Epithelial cell of prostate (primary cell): ENCODE measurements around the gene WAPL.

Source experiments
- DNase-seq: peaks from one replicate; pipeline ENCODE4 v3.0.0-alpha.2; 2011; ENCODE audit warnings: low read depth, low spot score
- H3K27ac ChIP-seq: fragments of 450-650 bp; 2 replicates; pipeline ENCODE4 v1.5.1; 2017; ENCODE audit warnings: mild to moderate bottlenecking

The WAPL gene

GRCh38 chr10:86486856-86487255, 34.7 kb downstream of the WAPL start:
- no peak for DNase-seq
- H3K27ac ChIP-seq: no peak overlapping the region

GRCh38 chr10:86483664-86484063, 37.9 kb downstream of the WAPL start:
- no peak for DNase-seq
- no peak overlapping the region for H3K27ac ChIP-seq

GRCh38 chr10:86481761-86482160, 39.8 kb downstream of the WAPL start:
- no peak for DNase-seq
- H3K27ac ChIP-seq: no peak overlapping the region

GRCh38 chr10:86480571-86480970, 41.0 kb downstream of the WAPL start:
- DNase-seq: no peak
- H3K27ac ChIP-seq: no peak overlapping the region

GRCh38 chr10:86472061-86472460, 49.5 kb downstream of the WAPL start:
- H3K27ac ChIP-seq: no peak overlapping the region
- DNase-seq: no peak

GRCh38 chr10:86461963-86462804, 59.4 kb downstream of the WAPL start:
- no peak overlapping the region for H3K27ac ChIP-seq
- no peak for DNase-seq

- no peak overlapping the region for H3K27ac ChIP-seq
- no peak for DNase-seq
Observed at GRCh38 chr10:86451604-86451960, 70.0 kb downstream of the WAPL start.

GRCh38 chr10:86450806-86451603, 70.6 kb downstream of the WAPL start:
- no peak overlapping the region for H3K27ac ChIP-seq
- DNase-seq: no peak

GRCh38 chr10:86449926-86450558, 71.5 kb downstream of the WAPL start:
- no peak overlapping the region for H3K27ac ChIP-seq
- no peak for DNase-seq

GRCh38 chr10:86447432-86447831, 74.2 kb downstream of the WAPL start:
- no peak for DNase-seq
- H3K27ac ChIP-seq: no peak overlapping the region

GRCh38 chr10:86446987-86447386, 74.6 kb downstream of the WAPL start:
- H3K27ac ChIP-seq: no peak overlapping the region

GRCh38 chr10:86446440-86446839, 75.2 kb downstream of the WAPL start:
- H3K27ac ChIP-seq: no peak overlapping the region
- DNase-seq: no peak

More at GRCh38 chr10:86446987-86447386, 74.6 kb downstream of the WAPL start:
- no peak for DNase-seq

GRCh38 chr10:86443936-86444335, 77.7 kb downstream of the WAPL start:
- H3K27ac ChIP-seq: no peak overlapping the region
- DNase-seq: peak; percentile 20

GRCh38 chr10:86443069-86443468, 78.5 kb downstream of the WAPL start:
- H3K27ac ChIP-seq: no peak overlapping the region
- no peak for DNase-seq

- H3K27ac ChIP-seq: peak overlapping the region; percentile 11
- DNase-seq: peak; percentile 79
Observed at GRCh38 chr10:86440874-86441843, 80.4 kb downstream of the WAPL start.

- H3K27ac ChIP-seq: no peak overlapping the region
- DNase-seq: peak; percentile 26
Observed at GRCh38 chr10:86439544-86439943, 82.0 kb downstream of the WAPL start.

- H3K27ac ChIP-seq: no peak overlapping the region
- no peak for DNase-seq
Observed at GRCh38 chr10:86438091-86438749, 83.4 kb downstream of the WAPL start.

GRCh38 chr10:86437447-86437846, 84.1 kb downstream of the WAPL start:
- DNase-seq: no peak
- H3K27ac ChIP-seq: no peak overlapping the region

GRCh38 chr10:86436963-86437362, 84.6 kb downstream of the WAPL start:
- no peak overlapping the region for H3K27ac ChIP-seq
- DNase-seq: no peak
